Smooth muscle cell (in vitro differentiated cells): ENCODE data around the gene SIAH2. TPM values are rescaled to one million over a fixed set of nuclear protein-coding genes. Genes with fewer than 3 reads are reported as not detected.

ENCODE experiments used
- DNase-seq: peaks from one replicate; lab custom pipeline; 2025; ENCODE audit not compliant: unreplicated experiment; lab: John Stamatoyannopoulos, UW
- H2AFZ ChIP-seq: fragments of 200-600 bp; sonication (generic); 2 replicates; pipeline ENCODE4 v1.6.0; 2016; ENCODE audit warnings: antibody characterized with exemption, low read depth, mild to moderate bottlenecking
- H3F3A ChIP-seq: fragments of 200-600 bp; sonication (generic); 2 replicates; pipeline ENCODE4 v1.6.0; 2017; ENCODE audit warnings: antibody characterized with exemption, low read depth
- H3K27ac ChIP-seq: fragments of 200-600 bp; sonication (generic); 2 replicates; pipeline ENCODE4 v1.5.1; 2016; ENCODE audit warnings: low read depth, mild to moderate bottlenecking
- H3K27me3 ChIP-seq: fragments of 200-600 bp; sonication (generic); 2 replicates; pipeline ENCODE4 v1.6.1; 2016; ENCODE audit warnings: low read depth, mild to moderate bottlenecking
- H3K36me3 ChIP-seq: fragments of 200-600 bp; sonication (generic); 2 replicates; pipeline ENCODE4 v1.5.1; 2016; ENCODE audit warnings: low read depth
- H3K4me1 ChIP-seq: fragments of 200-600 bp; sonication (generic); 2 replicates; pipeline ENCODE4 v1.5.1; 2016; ENCODE audit warnings: low read depth
- H3K4me2 ChIP-seq: fragments of 200-600 bp; sonication (generic); 2 replicates; pipeline ENCODE4 v1.6.0; 2016; ENCODE audit warnings: mild to moderate bottlenecking
- H3K4me3 ChIP-seq: fragments of 200-600 bp; sonication (generic); 2 replicates; pipeline ENCODE4 v1.5.1; 2016; ENCODE audit warnings: mild to moderate bottlenecking
- H3K79me2 ChIP-seq: fragments of 200-600 bp; sonication (generic); 2 replicates; pipeline ENCODE4 v1.6.0; 2016; ENCODE audit warnings: low read depth, mild to moderate bottlenecking
- H3K9ac ChIP-seq: fragments of 200-600 bp; sonication (generic); 2 replicates; pipeline ENCODE4 v1.6.0; 2016; ENCODE audit warnings: low read depth
- H3K9me3 ChIP-seq: fragments of 200-600 bp; sonication (generic); replicated peaks from 2 replicates; pipeline ENCODE4 v1.5.1; 2016; ENCODE audit warnings: low read depth
- H4K20me1 ChIP-seq: fragments of 200-600 bp; sonication (generic); 2 replicates; pipeline ENCODE4 v1.6.0; 2016; ENCODE audit warnings: low read depth
- CTCF ChIP-seq: fragments of 200-600 bp; sonication (generic); IDR thresholded peaks from 2 replicates; pipeline ENCODE4 v1.5.1; 2017; ENCODE audit warnings: borderline replicate concordance, mild to moderate bottlenecking, antibody characterized with exemption; ENCODE audit not compliant: insufficient read depth, poor library complexity, severe bottlenecking
- WGBS: methylation state at CpG from one replicate; pipeline ENCODE4 v1.1.7; 2016; ENCODE audit warnings: low lambda C conversion rate; 5-methylcytosine and 5-hydroxymethylcytosine counted together
- polyA plus RNA-seq: library from polyadenylated mRNA; unstranded; fragments of >200 nt; fragmentation: Nextera tagmentation; extraction: Ambion mirVana; gene quantifications from 2 replicates; pipeline ENCODE4 v1.2.1, GENCODE V29; 2016
- total RNA-seq: library from RNA; depleted of rRNA; stranded (reverse); fragments of >200 nt; gene quantifications from 2 replicates; pipeline ENCODE4 v1.2.3, GENCODE V29; 2014

SIAH2 gene
- total and polyA plus RNA-seq, 2 experiments from 2014 or later: 43.9 to 44.9 TPM

GRCh38 chr3:150742679-150743078 is 20.3 kb downstream of the SIAH2 start:
- Histone ChIP-seq H3K4me3 (no peak overlapping the region), H3K27me3 (no peaks in the 10 kb centered on the region), H2AFZ (no peak overlapping the region), H3K9me3 (no peaks in the 10 kb centered on the region), H3K27ac (peak overlapping the region; percentile 62), H3K79me2 (peaks cover 50% of the 10 kb centered on the region), H4K20me1 (peaks cover 70% of the 10 kb centered on the region), H3K9ac (no peak overlapping the region), H3K36me3 (no peaks in the 10 kb centered on the region), H3K4me1 (peaks cover 16% of the 10 kb centered on the region), H3F3A (peaks cover 21% of the 10 kb centered on the region), H3K4me2 (no peak overlapping the region)
- DNase-seq: no peak
- 93% methylated on average over 4 of the region's 4 CpGs for WGBS
- TF ChIP-seq CTCF: no peak

- H3K9ac ChIP-seq: no peak overlapping the region
- no peaks in the 10 kb centered on the region for H3K9me3 ChIP-seq
- 97% methylated on average over 15 of the region's 15 CpGs for WGBS
- H3F3A ChIP-seq: peaks cover 27% of the 10 kb centered on the region
- no peak for DNase-seq
- H3K4me3 ChIP-seq: no peak overlapping the region
- H3K4me1 ChIP-seq: peaks cover 16% of the 10 kb centered on the region
- H3K27me3 ChIP-seq: no peaks in the 10 kb centered on the region
- no peaks in the 10 kb centered on the region for H3K36me3 ChIP-seq
- no peak overlapping the region for H3K4me2 ChIP-seq
- H3K79me2 ChIP-seq: peaks cover 45% of the 10 kb centered on the region
- peaks cover 65% of the 10 kb centered on the region for H4K20me1 ChIP-seq
- no peak for TF ChIP-seq CTCF
- no peak overlapping the region for H2AFZ ChIP-seq
- H3K27ac ChIP-seq: no peak overlapping the region
These were observed 20.8 kb downstream of the SIAH2 start for GRCh38 chr3:150742141-150742523.

- no peak for DNase-seq
- 92% methylated on average over 5 of the region's 5 CpGs for WGBS
These were observed 21.4 kb downstream of the SIAH2 start for GRCh38 chr3:150741497-150742140.

More at GRCh38 chr3:150741497-150742140, 21.4 kb downstream of the SIAH2 start:
- peaks cover 16% of the 10 kb centered on the region for H3K4me1 ChIP-seq
- peaks cover 60% of the 10 kb centered on the region for H4K20me1 ChIP-seq
- H3K79me2 ChIP-seq: peaks cover 40% of the 10 kb centered on the region
- H3F3A ChIP-seq: peaks cover 29% of the 10 kb centered on the region
- no peak overlapping the region for H3K9ac ChIP-seq
- no peaks in the 10 kb centered on the region for H3K9me3 ChIP-seq
- no peak overlapping the region for H3K4me2 ChIP-seq
- no peaks in the 10 kb centered on the region for H3K27me3 ChIP-seq
- H2AFZ ChIP-seq: no peak overlapping the region
- no peak overlapping the region for H3K27ac ChIP-seq
- H3K4me3 ChIP-seq: no peak overlapping the region
- TF ChIP-seq CTCF: no peak
- H3K36me3 ChIP-seq: no peaks in the 10 kb centered on the region
